ENCODE data around the gene FHOD3.

The FHOD3 gene

GRCh38 chr18:36688020-36688965 lies 390.8 kb downstream of the FHOD3 start:
- CTCF ChIA-PET, result interaction anchor here (0.9 to 2.7 kb wide), 18 partner anchors 11 to 647 kb away, joined by 3 to 10 read pairs (median 4); no protein-coding TSS in a partner anchor
- H3K27ac ChIP-seq (ENCODE audit: insufficient read depth in 1 of 2, low read depth in 1 of 2, low read length in 2 of 2, poor library complexity in 1 of 2, severe bottlenecking in 2 of 2), result no peak overlapping the region
- POLR2A ChIA-PET, result interaction anchor here (0.6 kb wide), 1 partner anchor 544 kb away, joined by 3 read pairs; no protein-coding TSS in a partner anchor

GRCh38 chr18:36692371-36692770 lies 394.9 kb downstream of the FHOD3 start:
- POLR2A ChIA-PET, result no interaction called here
- Histone ChIP-seq H3K4me3 (ENCODE audit: control insufficient read depth in 1 of 7, extremely low read depth in 1 of 7, insufficient read depth in 4 of 7, low read depth in 2 of 7, low read length in 6 of 7) (no peak overlapping the region), H3K4me1 (ENCODE audit: control extremely low read depth in 1 of 4, control insufficient read depth in 4 of 4, insufficient read depth in 4 of 4, low read length in 3 of 4) (no peaks in the 10 kb centered on the region), H3K36me3 (ENCODE audit: control insufficient read depth in 4 of 4, insufficient read depth in 4 of 4, low read length in 3 of 4) (no peaks in the 10 kb centered on the region), H3K27ac (ENCODE audit: insufficient read depth in 1 of 2, low read depth in 1 of 2, low read length in 2 of 2, poor library complexity in 1 of 2, severe bottlenecking in 2 of 2) (no peak overlapping the region), H3K9me3 (ENCODE audit: control extremely low read depth in 1 of 5, control insufficient read depth in 4 of 5, insufficient read depth in 2 of 5, low read depth in 1 of 5, low read length in 4 of 5) (no peaks in the 10 kb centered on the region), H3K27me3 (replicated peaks in 2 of 5; ENCODE audit: control insufficient read depth in 4 of 5, insufficient read depth in 5 of 5, low read length in 4 of 5) (no peaks in the 10 kb centered on the region)
- WGBS (ENCODE audit: insufficient coverage), result 100% methylated on average over 1 of the region's 2 CpGs
- CTCF ChIA-PET, result no interaction called here
- no peak for DNase-seq

More at GRCh38 chr18:36688020-36688965, 390.8 kb downstream of the FHOD3 start:
- Histone ChIP-seq H3K9me3 (ENCODE audit: control extremely low read depth in 1 of 5, control insufficient read depth in 4 of 5, insufficient read depth in 2 of 5, low read depth in 1 of 5, low read length in 4 of 5) (peaks cover 5 to 12% (median 6%) of the 10 kb centered on the region in 5 experiments), H3K4me3 (ENCODE audit: control insufficient read depth in 1 of 7, extremely low read depth in 1 of 7, insufficient read depth in 4 of 7, low read depth in 2 of 7, low read length in 6 of 7) (no peak overlapping the region), H3K4me1 (ENCODE audit: control extremely low read depth in 1 of 4, control insufficient read depth in 4 of 4, insufficient read depth in 4 of 4, low read length in 3 of 4) (no peaks in the 10 kb centered on the region), H3K27me3 (replicated peaks in 2 of 5; ENCODE audit: control insufficient read depth in 4 of 5, insufficient read depth in 5 of 5, low read length in 4 of 5) (no peaks in the 10 kb centered on the region), H3K36me3 (ENCODE audit: control insufficient read depth in 4 of 4, insufficient read depth in 4 of 4, low read length in 3 of 4) (no peaks in the 10 kb centered on the region)
- peak; percentile 59 to 72 (median 62) for DNase-seq
- 59% methylated on average over 3 of the region's 3 CpGs for WGBS (ENCODE audit: insufficient coverage)

- H3K4me1 ChIP-seq (ENCODE audit: control extremely low read depth in 1 of 4, control insufficient read depth in 4 of 4, insufficient read depth in 4 of 4, low read length in 3 of 4), result no peaks in the 10 kb centered on the region
- H3K9me3 ChIP-seq (ENCODE audit: control extremely low read depth in 1 of 5, control insufficient read depth in 4 of 5, insufficient read depth in 2 of 5, low read depth in 1 of 5, low read length in 4 of 5), result no peaks in the 10 kb centered on the region
- H3K27me3 ChIP-seq (replicated peaks in 2 of 5; ENCODE audit: control insufficient read depth in 4 of 5, insufficient read depth in 5 of 5, low read length in 4 of 5), result no peaks in the 10 kb centered on the region
- H3K36me3 ChIP-seq (ENCODE audit: control insufficient read depth in 4 of 4, insufficient read depth in 4 of 4, low read length in 3 of 4), result no peaks in the 10 kb centered on the region
- H3K4me3 ChIP-seq (ENCODE audit: control insufficient read depth in 1 of 7, extremely low read depth in 1 of 7, insufficient read depth in 4 of 7, low read depth in 2 of 7, low read length in 6 of 7), result no peak overlapping the region
- POLR2A ChIA-PET, result no interaction called here
- CTCF ChIA-PET, result interaction anchor here (1.3 kb wide), 1 partner anchor 19 kb away, joined by 3 read pairs; no protein-coding TSS in a partner anchor
- no peak overlapping the region for H3K27ac ChIP-seq (ENCODE audit: insufficient read depth in 1 of 2, low read depth in 1 of 2, low read length in 2 of 2, poor library complexity in 1 of 2, severe bottlenecking in 2 of 2)
- no peak for DNase-seq
- 100% methylated on average over 9 of the region's 9 CpGs for WGBS (ENCODE audit: insufficient coverage)
Measured at GRCh38 chr18:36692921-36693332, 395.4 kb downstream of the FHOD3 start.

GRCh38 chr18:36693931-36694620 lies 396.6 kb downstream of the FHOD3 start:
- H3K4me3 ChIP-seq (ENCODE audit: control insufficient read depth in 1 of 7, extremely low read depth in 1 of 7, insufficient read depth in 4 of 7, low read depth in 2 of 7, low read length in 6 of 7), result no peak overlapping the region
- no peaks in the 10 kb centered on the region for H3K36me3 ChIP-seq (ENCODE audit: control insufficient read depth in 4 of 4, insufficient read depth in 4 of 4, low read length in 3 of 4)
- no peaks in the 10 kb centered on the region for H3K4me1 ChIP-seq (ENCODE audit: control extremely low read depth in 1 of 4, control insufficient read depth in 4 of 4, insufficient read depth in 4 of 4, low read length in 3 of 4)
- no peak overlapping the region for H3K27ac ChIP-seq (ENCODE audit: insufficient read depth in 1 of 2, low read depth in 1 of 2, low read length in 2 of 2, poor library complexity in 1 of 2, severe bottlenecking in 2 of 2)
- no peaks in the 10 kb centered on the region for H3K9me3 ChIP-seq (ENCODE audit: control extremely low read depth in 1 of 5, control insufficient read depth in 4 of 5, insufficient read depth in 2 of 5, low read depth in 1 of 5, low read length in 4 of 5)
- 97% methylated on average over 15 of the region's 15 CpGs for WGBS (ENCODE audit: insufficient coverage)
- ChIA-PET CTCF (interaction anchor here (1.3 kb wide), 1 partner anchor 18 kb away, joined by 3 read pairs; no protein-coding TSS in a partner anchor), POLR2A (no interaction called here)
- no peak for DNase-seq
- H3K27me3 ChIP-seq (replicated peaks in 2 of 5; ENCODE audit: control insufficient read depth in 4 of 5, insufficient read depth in 5 of 5, low read length in 4 of 5), result no peaks in the 10 kb centered on the region

GRCh38 chr18:36695806-36696205 lies 398.3 kb downstream of the FHOD3 start:
- ChIA-PET CTCF (no interaction called here), POLR2A (no interaction called here)
- no peaks in the 10 kb centered on the region for H3K27me3 ChIP-seq (replicated peaks in 2 of 5; ENCODE audit: control insufficient read depth in 4 of 5, insufficient read depth in 5 of 5, low read length in 4 of 5)
- no peaks in the 10 kb centered on the region for H3K4me1 ChIP-seq (ENCODE audit: control extremely low read depth in 1 of 4, control insufficient read depth in 4 of 4, insufficient read depth in 4 of 4, low read length in 3 of 4)
- no peak overlapping the region for H3K27ac ChIP-seq (ENCODE audit: insufficient read depth in 1 of 2, low read depth in 1 of 2, low read length in 2 of 2, poor library complexity in 1 of 2, severe bottlenecking in 2 of 2)
- no peaks in the 10 kb centered on the region for H3K9me3 ChIP-seq (ENCODE audit: control extremely low read depth in 1 of 5, control insufficient read depth in 4 of 5, insufficient read depth in 2 of 5, low read depth in 1 of 5, low read length in 4 of 5)
- WGBS (ENCODE audit: insufficient coverage), result no CpG with 5 or more reads among the region's 3 CpGs
- no peaks in the 10 kb centered on the region for H3K36me3 ChIP-seq (ENCODE audit: control insufficient read depth in 4 of 4, insufficient read depth in 4 of 4, low read length in 3 of 4)
- DNase-seq, result no peak
- no peak overlapping the region for H3K4me3 ChIP-seq (ENCODE audit: control insufficient read depth in 1 of 7, extremely low read depth in 1 of 7, insufficient read depth in 4 of 7, low read depth in 2 of 7, low read length in 6 of 7)

GRCh38 chr18:36697905-36698304 lies 400.4 kb downstream of the FHOD3 start:
- CTCF ChIA-PET, result interaction anchor here (2.7 kb wide), 1 partner anchor 10 kb away, joined by 10 read pairs; no protein-coding TSS in a partner anchor
- no peak for DNase-seq
- no peaks in the 10 kb centered on the region for H3K4me1 ChIP-seq (ENCODE audit: control extremely low read depth in 1 of 4, control insufficient read depth in 4 of 4, insufficient read depth in 4 of 4, low read length in 3 of 4)
- 100% methylated on average over 1 of the region's 2 CpGs for WGBS (ENCODE audit: insufficient coverage)
- no peak overlapping the region for H3K4me3 ChIP-seq (ENCODE audit: control insufficient read depth in 1 of 7, extremely low read depth in 1 of 7, insufficient read depth in 4 of 7, low read depth in 2 of 7, low read length in 6 of 7)
- H3K36me3 ChIP-seq (ENCODE audit: control insufficient read depth in 4 of 4, insufficient read depth in 4 of 4, low read length in 3 of 4), result no peaks in the 10 kb centered on the region
- no peaks in the 10 kb centered on the region for H3K27me3 ChIP-seq (replicated peaks in 2 of 5; ENCODE audit: control insufficient read depth in 4 of 5, insufficient read depth in 5 of 5, low read length in 4 of 5)
- H3K9me3 ChIP-seq (ENCODE audit: control extremely low read depth in 1 of 5, control insufficient read depth in 4 of 5, insufficient read depth in 2 of 5, low read depth in 1 of 5, low read length in 4 of 5), result no peaks in the 10 kb centered on the region
- no peak overlapping the region for H3K27ac ChIP-seq (ENCODE audit: insufficient read depth in 1 of 2, low read depth in 1 of 2, low read length in 2 of 2, poor library complexity in 1 of 2, severe bottlenecking in 2 of 2)
- POLR2A ChIA-PET, result no interaction called here

GRCh38 chr18:36700955-36701354 lies 403.4 kb downstream of the FHOD3 start:
- H3K36me3 ChIP-seq (ENCODE audit: control insufficient read depth in 4 of 4, insufficient read depth in 4 of 4, low read length in 3 of 4), result no peaks in the 10 kb centered on the region
- CTCF ChIA-PET, result no interaction called here
- H3K9me3 ChIP-seq (ENCODE audit: control extremely low read depth in 1 of 5, control insufficient read depth in 4 of 5, insufficient read depth in 2 of 5, low read depth in 1 of 5, low read length in 4 of 5), result no peaks in the 10 kb centered on the region
- no peaks in the 10 kb centered on the region for H3K27me3 ChIP-seq (replicated peaks in 2 of 5; ENCODE audit: control insufficient read depth in 4 of 5, insufficient read depth in 5 of 5, low read length in 4 of 5)
- no peak overlapping the region for H3K4me3 ChIP-seq (ENCODE audit: control insufficient read depth in 1 of 7, extremely low read depth in 1 of 7, insufficient read depth in 4 of 7, low read depth in 2 of 7, low read length in 6 of 7)
- no peak overlapping the region for H3K27ac ChIP-seq (ENCODE audit: insufficient read depth in 1 of 2, low read depth in 1 of 2, low read length in 2 of 2, poor library complexity in 1 of 2, severe bottlenecking in 2 of 2)
- no peak for DNase-seq
- 100% methylated on average over 4 of the region's 4 CpGs for WGBS (ENCODE audit: insufficient coverage)
- POLR2A ChIA-PET, result no interaction called here
- H3K4me1 ChIP-seq (ENCODE audit: control extremely low read depth in 1 of 4, control insufficient read depth in 4 of 4, insufficient read depth in 4 of 4, low read length in 3 of 4), result no peaks in the 10 kb centered on the region

Measured in common myeloid progenitor, CD34-positive (primary cell).